GM21528 (cell line): Measurements from ENCODE around the gene MBLAC1.

Experiments
- ATAC-seq: cut with Tn5 transposase; IDR thresholded peaks from one replicate; pipeline ENCODE4 v1.9.1; 2021; ENCODE audit warnings: mild to moderate bottlenecking, moderate library complexity; ENCODE audit not compliant: unreplicated experiment, low FRiP score

The MBLAC1 gene, protein sequence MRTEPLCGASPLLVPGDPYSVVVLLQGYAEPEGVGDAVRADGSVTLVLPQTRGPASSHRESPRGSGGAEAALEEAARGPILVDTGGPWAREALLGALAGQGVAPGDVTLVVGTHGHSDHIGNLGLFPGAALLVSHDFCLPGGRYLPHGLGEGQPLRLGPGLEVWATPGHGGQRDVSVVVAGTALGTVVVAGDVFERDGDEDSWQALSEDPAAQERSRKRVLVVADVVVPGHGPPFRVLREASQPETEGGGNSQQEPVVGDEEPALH

DNA sequence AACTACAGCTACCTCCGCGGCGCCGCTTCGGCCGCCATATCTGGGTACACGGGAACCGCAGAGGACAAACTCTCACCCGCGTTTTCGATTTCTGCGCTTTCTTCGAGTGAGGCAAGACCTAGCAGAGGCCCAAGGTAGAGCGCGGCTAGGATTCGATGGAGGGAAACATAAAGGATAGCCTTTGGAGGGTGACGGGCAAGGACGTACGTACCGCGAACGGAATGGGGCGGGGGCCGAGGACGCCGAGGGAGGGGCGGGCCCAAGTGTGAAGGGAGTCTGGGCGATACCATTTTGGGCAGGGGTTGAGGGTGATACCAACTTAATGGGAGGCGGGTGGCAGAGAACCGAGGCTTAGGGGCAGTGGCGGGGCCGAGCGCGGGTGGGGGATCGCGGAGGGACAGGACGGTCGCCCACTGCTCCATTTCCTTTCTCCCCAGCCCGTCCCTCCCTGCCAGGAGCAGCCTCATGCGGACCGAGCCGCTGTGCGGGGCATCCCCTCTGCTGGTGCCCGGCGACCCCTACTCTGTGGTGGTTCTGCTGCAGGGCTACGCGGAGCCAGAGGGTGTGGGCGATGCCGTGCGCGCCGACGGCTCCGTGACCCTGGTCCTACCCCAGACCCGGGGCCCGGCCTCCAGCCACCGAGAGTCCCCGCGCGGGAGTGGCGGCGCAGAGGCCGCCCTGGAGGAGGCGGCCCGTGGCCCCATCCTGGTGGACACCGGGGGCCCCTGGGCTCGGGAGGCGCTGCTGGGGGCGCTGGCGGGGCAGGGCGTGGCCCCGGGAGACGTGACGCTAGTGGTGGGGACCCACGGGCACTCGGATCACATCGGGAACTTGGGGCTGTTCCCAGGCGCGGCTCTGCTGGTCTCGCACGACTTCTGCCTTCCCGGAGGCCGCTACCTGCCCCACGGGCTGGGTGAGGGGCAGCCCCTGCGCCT is at the start of gene MBLAC1:
MBLAC1 (plus strand) TSS at position 37 of the 935 bp plus-strand sequence; CDS start at position 466, 429 bp downstream.
- ATAC-seq = peak; percentile 52

- no peak for ATAC-seq
Measured at GRCh38 chr7:100077205-100077604, 49.6 kb upstream of the MBLAC1 start.

- ATAC-seq = no peak
Measured at GRCh38 chr7:100079024-100079560, 47.7 kb upstream of the MBLAC1 start.

DNA sequence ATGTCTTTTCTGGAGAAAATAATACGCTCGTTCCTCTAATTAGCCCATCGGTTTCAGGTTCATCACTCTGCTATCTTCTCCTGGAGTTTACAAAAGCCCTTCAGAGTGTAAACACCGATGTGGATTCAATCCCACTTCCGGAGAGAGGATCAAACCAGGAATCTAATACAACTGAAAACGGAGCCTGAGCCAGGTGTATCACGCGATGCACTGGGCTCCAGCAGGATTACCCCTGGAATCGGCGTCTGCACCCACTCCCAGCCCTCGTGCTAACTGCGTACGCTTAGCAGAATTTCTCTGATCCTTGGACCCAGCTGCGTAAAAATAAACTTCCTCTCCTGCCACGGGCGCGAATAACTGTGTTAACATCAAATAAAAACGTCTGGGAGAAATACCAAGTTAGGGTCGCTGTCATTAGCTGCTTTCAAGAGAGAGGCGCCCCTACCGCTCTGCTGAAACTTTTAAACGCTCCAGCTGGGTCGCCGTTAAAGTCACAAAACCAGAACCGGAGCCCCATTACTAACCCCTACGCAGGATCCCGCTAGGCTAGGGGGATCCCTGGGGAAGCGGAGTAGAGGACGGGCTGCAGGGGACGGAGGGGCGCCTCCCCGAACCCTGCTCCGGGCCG is 45.7 kb upstream of the MBLAC1 start:
- peak; percentile 20 for ATAC-seq

- ATAC-seq = peak; percentile 76
Measured at GRCh38 chr7:100081535-100082102, 45.1 kb upstream of the MBLAC1 start, which contains the start of gene ZNF3. ZNF3 (minus strand) TSS chr7:100081723; CDS start chr7:100077357, 4,366 bp downstream.

GRCh38 chr7:100082978-100083377 is 43.8 kb upstream of the MBLAC1 start:
- ATAC-seq = no peak

DNA sequence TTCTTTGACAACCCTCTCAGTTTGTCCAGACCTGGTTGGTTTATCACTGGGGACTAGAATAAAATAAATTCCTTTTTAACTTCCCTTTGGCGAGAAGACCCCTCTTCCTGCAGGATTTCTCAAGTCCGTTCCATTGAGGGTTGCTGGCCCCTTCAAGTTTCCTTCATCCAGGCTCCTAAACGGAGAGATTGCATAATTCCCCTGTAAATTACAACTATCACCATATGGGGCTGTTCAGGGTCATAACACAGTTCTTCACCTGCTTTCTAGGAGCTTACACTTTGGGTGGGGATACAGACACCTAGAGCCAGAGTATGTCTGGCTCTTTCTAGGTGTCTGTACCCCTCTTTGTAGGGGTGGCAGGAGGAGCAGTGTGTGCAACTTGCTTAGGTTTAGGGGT is 41.3 kb upstream of the MBLAC1 start:
- ATAC-seq = no peak

DNA sequence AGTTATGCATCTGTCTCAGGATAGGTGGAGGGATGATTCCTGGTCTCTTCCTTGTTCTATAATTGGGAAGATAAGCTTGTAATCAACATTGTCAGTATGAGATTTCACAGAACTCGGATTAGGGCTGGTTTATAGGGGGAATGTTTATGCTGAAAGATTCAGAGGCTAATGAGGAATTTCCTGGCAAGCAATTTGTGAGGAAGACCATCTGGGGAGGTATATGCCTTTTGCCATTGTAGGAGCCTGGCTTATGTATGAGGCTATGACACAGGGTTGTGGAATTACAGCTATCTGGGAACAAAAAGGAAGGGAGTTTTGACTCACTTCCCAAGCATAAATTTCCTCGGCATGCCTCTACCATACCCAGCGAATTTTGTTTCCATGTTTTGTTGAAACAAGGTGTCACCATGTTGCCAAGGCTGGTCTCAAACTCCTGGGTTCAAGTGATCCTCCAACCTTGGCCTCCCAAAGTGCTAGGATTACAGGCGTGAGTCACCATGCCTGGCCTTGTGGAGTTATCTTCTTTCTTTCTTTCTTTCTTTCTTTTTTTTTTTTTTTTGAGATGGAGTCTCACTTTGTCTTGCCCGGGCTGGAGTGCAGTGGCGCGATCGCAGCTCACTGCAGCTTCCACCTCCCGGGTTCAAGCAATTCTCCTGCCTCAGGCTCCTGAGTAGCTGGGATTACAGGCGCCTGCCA is 39.6 kb upstream of the MBLAC1 start:
- ATAC-seq = no peak

DNA sequence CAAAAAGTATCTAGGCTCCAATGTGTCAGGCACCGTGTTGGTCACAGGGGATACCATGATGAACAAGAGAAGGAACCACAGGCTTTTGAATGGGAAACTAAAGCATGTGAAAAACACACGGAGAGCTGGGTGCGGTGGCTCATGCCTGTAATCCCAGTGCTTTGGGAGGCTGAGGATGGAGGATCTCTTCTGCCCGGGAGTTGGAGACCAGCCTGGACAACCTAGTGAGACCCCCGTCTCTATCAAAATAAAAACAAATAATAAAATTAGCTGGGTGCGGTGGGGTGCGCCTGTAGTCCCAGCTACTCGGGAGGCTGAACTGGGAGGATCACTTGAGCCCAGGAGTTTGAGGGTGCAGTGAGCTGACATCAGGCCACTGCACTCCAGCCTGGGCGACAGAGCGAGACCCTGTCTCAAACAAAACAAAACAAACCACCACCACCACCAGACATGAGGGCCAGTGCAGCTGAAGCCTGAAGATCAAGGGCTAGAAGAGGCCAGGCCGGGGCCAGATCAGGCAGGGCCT is 38.6 kb upstream of the MBLAC1 start:
- no peak for ATAC-seq

GRCh38 chr7:100088621-100089457 is 37.9 kb upstream of the MBLAC1 start, which contains the start of gene COPS6:
COPS6 (plus strand) TSS chr7:100088969; CDS start chr7:100088991, 22 bp downstream.
- no peak for ATAC-seq

DNA sequence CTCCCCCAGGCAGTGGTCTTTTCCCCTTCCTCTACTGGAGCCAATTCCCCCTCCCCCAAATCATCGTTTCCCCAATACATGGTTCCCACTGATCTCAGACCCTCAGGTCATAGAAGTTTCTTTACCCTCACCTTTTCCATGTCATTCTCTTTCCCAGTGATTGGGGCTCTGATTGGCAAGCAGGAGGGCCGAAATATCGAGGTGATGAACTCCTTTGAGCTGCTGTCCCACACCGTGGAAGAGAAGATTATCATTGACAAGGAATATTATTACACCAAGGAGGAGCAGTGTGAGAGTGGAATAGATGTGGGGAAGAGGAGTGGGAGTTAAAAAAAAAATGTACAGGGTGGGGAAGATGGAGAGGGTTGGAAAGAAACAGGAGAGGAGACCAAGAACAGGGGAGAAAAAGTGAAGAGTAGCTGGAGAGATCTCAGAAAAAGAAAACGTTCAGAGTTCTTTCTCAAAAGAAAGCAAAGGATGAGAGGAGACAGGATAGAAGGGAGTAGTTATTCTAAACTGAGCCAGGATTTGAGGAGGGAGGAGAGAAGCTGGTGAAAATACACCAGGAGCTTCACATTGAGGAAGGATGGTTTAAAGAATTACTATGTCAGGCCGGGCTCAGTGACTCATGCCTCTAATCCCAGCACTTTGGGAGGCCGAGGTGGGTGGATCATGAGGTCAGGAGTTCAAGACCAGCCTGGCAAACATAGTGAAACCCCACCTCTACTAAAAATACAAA is 37.1 kb upstream of the MBLAC1 start:
- no peak for ATAC-seq

GRCh38 chr7:100090527-100091410 is 36.0 kb upstream of the MBLAC1 start:
- no peak for ATAC-seq

- ATAC-seq = no peak
Measured at GRCh38 chr7:100091411-100092181, 35.2 kb upstream of the MBLAC1 start.

- ATAC-seq = no peak
Measured at GRCh38 chr7:100093054-100093453, 33.7 kb upstream of the MBLAC1 start.

DNA sequence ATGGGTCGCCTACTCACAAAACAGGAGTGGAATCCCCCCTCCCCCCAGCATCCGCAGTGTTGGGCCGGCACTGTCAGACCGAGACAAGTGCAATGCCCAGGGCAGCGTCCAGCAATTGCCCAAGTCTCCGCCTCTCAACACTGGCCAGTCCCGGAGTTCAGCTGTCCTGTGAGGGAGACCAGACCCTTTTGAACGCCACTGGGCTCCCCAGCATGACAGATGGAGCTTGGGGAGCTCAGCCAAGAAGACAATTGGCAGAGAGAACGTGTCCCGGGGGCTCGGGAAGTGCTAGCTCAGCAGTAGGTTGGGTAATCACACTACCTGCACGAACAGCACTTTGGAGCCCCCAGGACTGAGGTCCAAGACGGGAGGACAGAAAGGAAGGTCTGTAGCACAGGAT is 33.3 kb upstream of the MBLAC1 start:
- no peak for ATAC-seq

GRCh38 chr7:100093925-100094486 is 32.8 kb upstream of the MBLAC1 start:
- no peak for ATAC-seq
